Dedifferentiated amniotic fluid mesenchymal stem cell (primary cell): ENCODE measurements around the gene GCNT1.
"Not testable (repeated sequence)": the region's sequence is repeated elsewhere in the genome, so short reads cannot be mapped to it uniquely, and the experiment has no call there.

Experiments used
- DNase-seq: peaks from one replicate; pipeline ENCODE4 v3.0.0-alpha.2; 2016; ENCODE audit errors: extremely low spot score

Gene GCNT1

DNA sequence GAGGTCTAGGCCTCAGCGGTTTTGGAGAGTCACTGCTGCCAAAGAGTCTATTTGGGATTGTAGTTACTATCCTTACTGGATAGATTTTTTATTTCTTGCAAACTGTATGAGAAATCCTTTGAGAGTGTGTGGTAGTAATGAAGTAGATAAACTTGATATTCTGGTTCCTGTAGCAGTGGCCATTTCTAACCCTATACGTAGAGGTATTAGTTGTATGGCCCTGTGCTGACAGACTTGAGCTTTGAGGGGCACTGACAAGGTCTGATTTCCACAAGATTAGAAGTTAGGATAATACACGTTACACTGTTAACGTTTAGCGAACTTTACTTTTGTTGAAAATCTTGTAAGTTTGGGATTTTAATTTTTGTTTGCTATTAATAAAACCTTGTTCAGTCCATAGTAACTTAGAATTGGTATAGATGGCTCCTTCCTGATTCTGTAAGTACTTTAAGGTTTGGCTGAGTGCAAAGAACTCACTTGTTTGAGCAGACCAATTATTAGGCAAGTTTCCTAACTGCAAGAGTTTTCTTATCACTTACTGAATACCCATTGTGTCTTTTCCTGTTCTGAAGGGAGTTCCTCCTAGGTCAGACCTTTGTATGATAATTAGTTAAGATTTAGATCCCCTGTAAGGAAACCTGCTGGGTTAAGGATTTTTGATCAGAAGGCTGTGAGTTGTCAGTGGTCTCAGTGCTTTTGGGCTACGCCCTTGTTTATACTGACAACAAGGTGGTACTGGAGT is 31.4 kb downstream of the GCNT1 start:
- DNase-seq, result no peak

DNA sequence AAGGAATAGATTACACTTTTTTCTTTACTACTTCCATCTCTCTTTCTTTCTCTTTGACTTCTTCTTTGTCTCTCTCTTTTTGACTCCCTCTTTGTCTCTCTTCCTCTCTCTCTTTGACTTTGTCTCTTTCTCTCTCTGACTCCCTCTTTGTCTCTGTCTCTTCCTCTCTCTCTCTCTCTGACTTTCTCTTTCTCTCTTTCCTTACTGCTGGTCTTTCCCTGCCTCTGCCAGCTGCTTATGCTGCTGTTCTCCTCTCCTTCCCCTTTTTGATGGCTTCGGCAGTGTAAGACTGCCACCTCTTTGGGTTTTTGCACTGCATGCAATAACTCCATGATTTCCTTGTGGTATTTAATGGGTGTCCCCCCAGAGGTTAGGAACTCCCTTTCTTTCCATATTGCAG is 32.1 kb downstream of the GCNT1 start:
- not testable (repeated sequence) for DNase-seq

DNA sequence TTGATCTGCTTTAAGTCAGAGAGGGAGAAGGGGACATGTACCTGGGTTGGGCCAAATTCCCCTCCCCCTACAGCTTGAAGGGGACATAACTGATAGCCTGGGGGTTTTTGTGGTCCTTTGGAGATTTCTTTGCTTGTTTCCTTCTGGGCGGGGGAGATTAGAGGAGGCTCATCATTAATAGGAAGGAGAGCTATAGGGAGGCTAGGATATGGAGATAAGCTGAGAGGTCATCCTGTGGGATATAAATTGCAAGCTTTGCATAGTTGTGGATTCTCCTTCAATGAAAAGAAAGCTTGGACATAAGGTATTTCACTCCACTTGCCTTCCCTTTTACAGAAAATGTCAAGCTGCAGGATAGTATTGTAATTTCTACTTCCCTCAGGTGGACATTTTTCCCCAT is 34.5 kb downstream of the GCNT1 start:
- DNase-seq, result not testable (repeated sequence)

DNA sequence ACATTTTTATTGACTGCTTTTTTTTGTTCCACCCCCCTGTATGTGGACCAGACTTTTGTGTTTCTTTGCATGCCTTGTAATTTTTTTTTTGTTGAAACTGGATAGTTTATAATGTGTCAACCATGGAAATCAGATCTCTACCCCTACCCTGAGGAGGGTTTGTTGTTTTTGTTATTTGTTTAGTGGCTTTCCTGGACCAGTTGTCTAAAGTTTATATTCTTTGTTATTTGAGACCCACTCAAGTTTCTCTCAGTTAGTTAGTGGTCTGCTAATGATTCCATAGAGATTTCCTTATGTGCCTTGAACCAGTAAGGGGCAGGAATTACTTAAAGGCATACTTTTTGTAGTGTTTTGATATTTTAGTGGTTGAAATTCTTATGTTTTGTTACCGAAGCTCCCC is 41.1 kb downstream of the GCNT1 start:
- DNase-seq, result no peak

DNA sequence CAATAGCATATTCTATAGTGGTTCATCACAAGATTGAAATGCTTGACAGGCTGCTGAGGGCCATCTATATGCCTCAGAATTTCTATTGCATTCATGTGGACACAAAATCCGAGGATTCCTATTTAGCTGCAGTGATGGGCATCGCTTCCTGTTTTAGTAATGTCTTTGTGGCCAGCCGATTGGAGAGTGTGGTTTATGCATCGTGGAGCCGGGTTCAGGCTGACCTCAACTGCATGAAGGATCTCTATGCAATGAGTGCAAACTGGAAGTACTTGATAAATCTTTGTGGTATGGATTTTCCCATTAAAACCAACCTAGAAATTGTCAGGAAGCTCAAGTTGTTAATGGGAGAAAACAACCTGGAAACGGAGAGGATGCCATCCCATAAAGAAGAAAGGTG is 43.8 kb downstream of the GCNT1 start:
- DNase-seq, result no peak

DNA sequence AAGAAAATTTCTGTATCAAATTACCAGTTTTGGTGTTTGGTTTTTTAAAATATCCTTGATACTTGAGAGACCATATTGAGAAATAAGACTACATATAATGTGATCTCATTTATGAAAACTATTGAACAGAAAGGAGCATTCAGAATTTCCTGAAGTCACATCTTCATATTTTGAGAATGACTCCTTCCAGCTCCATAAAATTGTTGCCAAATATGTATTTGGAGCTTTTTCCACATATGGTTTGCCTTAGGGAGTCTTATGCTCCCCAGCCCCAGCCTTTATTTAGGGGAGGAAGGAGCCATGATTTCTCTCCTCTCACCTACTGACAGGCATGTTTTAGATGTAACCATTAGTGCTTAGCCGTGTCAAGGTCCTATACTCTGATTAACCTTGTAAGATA is 51.1 kb downstream of the GCNT1 start:
- peak; percentile 77 for DNase-seq

DNA sequence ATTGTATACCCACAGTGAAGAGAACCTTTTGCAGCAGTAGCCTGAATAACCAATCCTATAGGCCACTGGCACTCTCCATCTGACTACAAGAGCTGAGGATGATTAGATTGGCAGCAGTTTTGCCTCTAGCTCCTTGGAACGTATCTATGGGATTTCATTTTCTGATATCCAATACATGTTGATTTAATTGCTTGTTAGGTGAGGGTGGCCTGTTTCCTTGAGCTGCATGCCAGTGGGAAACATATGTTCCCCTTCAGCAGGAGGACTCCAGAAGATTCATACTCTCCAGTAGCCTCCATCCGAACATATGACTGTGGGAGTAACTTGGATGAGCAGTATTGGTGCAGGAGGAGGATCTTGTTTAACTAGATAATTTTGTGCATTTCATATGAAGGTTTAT is 51.5 kb downstream of the GCNT1 start:
- no peak for DNase-seq

DNA sequence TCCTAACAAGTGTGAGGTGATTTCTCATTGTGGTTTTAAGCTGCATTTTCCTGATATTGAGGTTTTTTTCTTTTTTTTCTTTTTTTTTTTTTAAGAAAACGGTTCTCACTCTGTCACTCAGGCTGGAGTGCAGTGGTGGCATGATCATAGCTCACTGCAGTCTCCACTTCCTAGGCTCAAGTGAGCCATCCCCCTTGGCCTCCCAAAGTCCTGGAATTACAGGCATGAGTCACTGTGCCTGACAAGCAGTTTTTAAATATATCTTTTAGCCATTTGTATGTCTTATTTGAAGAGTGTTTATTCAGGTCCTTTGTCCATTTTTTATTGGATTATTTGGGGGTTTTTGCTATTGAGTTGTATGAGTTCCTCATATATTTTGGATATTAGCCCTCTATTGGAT is 53.8 kb downstream of the GCNT1 start:
- peak; percentile 24 for DNase-seq

DNA sequence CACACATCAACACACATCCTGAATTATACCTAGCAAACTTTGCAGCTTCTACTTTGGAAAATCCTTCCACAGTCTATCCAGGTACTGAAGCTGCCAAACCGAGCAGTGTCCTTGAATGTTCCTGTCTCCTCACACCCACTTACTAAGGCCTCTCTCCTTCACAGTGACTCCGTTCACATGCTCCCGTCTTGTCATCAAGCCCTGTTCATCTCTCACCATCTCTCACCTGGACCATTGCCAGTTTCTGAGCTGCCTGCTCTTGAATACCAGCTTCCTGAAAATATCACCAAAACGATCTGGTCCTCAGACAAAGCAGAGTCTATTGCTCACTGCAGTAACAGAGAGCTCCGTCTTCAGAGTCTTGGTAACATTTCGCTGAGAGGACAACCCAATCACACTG is 57.4 kb downstream of the GCNT1 start:
- no peak for DNase-seq

DNA sequence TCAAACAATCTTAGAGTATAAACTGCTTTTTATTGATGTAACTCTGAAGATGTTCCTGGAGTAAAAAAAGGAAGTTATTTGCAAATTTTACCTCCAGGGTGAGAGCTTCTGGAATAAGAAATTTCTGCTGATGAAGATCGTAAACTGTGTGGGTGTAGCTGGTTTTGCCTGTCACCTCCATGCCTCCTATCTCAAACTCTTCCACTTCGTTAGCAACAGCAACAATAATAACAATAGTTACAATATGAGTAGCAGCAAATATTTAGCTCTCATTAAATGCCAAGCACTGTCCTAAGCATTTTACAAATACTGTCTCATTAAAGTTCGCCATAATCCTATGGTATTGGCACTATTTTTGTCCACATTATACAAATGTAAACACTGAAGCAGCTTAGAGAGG is 57.9 kb downstream of the GCNT1 start:
- DNase-seq, result no peak

DNA sequence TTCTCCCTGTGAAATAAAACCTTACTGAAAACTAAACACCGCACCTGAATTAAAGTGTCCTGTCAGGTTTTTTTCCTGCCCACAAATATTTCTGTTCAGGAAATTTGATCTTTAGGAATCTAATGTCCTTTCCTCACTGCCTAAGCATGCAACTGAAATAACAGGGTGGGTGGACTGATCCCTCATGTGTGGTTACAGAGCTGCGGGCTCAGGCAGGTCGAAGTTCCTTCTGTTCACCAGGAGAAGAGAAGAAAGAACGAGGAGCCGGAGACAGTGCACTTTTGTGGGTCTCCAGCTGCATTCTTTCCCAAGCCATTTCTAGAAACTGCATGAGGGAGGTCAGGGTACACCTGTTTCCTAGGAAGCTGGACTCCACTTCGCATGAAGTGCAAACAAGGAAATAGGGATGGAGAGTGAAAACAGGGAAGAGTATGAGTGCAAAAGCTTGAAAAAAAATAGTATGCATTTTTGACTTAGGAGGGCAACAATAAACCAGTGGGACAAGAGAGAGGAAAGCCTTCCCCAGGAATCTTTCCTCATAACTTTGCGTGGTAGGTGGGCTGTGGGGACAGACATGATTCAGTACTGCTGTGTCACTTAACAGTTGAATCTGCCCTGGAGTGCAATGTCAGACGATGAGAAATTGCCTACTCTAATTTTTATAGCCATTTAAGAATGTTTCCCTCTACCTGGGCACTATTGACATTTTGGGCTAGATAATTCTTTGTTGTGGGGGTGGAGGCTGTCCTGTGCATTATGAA is 60.3 kb downstream of the GCNT1 start:
- DNase-seq, result no peak

DNA sequence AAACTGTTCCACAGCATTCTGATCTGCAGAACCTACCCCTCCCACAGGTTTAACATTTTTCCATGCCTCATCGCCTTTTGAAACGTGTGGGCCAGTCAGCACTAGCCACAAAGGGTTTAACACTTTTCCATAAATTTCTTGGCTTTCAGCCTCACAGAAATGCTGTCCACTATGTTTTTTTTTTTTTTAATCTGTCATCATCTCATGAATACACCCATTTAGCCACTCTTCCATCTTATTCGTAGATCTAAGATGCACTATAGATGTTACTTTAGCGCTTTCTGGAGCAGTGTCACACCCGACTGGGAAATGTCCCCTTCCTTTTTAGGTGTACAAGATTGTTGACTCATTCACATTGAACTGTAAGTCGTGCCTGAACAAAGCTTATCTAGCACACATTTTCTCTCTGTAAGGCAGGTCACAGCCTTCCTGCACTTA is 62.3 kb downstream of the GCNT1 start:
- no peak for DNase-seq

DNA sequence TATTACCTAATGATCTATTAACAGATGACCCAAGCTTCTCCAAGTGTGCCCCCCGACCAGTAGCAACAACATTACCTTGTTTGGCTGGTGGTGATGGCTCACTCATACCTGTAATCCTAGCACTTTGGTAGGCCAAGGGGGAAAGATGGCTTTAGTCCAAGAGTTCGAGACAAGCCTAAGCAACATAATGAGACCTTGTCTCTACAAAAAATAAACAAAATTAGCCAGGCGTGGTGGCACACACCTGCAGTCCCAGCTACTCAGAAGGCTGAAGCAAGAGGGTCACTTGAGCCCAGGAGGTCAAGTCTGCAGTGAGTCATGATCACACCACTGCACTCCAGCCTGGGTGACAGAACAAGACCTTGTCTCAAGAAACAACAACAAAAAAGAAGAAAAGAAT is 62.9 kb downstream of the GCNT1 start:
- DNase-seq, result no peak

DNA sequence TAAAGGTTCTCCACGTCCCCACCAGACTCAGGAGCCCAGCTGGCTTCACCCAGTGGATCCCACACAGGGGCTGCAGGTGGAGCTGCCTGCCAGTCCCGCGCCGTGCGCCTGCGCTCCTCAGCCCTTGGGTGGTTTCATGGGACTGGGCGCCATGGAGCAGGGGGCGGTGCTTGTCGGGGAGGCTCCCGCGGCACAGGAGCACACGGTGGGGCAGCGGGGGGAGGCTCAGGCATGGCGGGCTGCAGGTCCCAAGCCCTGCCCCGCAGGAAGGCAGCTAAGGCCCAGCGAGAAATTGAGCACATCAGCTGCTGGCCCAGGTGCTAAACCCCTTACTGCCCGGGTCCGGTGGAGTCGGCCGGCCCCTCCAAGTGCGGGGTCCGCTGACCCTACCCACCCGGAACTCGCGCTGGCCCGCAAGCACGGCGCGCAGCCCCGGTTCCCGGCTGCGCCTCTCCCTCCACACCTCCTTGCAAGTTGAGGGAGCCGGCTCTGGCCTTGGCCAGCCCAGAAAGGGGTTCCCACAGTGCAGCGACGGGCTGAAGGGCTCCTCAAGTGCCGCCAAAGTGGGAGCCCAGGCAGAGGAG is 64.7 kb downstream of the GCNT1 start:
- not testable (repeated sequence) for DNase-seq

DNA sequence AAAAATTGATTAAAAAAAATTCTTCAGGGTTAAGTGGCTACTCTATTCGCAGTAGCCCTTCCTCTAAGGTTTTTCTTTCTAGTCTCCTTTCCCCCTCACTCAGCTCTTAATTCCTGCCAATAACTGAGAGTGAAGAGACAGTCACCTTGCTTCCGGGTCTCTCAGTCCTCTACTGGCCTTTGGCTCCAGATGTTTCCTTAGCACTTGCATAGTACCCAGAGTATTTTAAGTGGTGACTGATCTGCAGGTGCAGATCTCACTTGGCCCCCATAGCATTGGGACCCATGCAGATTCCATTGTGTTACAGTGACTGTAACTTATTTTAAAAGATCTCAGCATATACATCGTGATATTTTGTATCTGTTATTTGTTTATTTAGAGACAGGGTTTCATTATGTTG is 66.2 kb downstream of the GCNT1 start:
- no peak for DNase-seq

DNA sequence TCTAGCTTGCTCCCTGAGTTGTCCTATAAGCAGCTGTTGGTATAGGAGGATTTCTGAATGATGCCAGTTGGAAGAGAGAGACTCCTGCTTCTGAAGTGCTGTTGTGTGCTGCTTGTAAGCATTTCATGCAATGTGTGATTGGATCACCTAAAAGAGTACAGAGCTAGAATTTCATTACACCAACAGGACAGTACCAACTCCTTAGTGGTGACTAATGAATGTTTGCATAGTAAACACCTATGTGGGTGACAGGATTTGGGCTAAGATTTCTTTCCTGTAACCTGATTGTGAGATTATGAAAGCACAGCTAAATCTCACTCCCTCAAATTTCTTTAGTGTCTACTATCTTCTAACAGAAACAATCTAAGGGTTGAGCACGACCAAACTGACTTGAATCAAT is 67.0 kb downstream of the GCNT1 start:
- no peak for DNase-seq

DNA sequence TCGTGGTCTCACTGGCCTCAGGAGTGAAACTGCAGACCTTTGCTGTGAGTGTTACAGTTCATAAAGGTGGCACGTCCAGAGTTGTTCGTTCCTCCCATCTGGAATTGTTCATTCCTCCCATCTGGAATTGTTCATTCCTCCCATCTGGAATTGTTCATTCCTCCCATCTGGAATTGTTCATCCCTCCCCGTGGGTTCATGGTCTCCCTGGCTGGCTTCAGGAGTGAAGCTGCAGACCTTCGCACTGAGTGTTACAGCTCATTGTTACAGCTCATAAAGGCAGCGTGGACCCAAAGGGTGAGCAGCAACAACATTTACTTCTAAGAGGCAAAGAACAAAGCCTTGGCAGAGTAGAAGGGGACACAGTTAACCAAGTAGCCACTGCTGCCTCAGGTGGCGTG is 69.1 kb downstream of the GCNT1 start:
- DNase-seq, result no peak

DNA sequence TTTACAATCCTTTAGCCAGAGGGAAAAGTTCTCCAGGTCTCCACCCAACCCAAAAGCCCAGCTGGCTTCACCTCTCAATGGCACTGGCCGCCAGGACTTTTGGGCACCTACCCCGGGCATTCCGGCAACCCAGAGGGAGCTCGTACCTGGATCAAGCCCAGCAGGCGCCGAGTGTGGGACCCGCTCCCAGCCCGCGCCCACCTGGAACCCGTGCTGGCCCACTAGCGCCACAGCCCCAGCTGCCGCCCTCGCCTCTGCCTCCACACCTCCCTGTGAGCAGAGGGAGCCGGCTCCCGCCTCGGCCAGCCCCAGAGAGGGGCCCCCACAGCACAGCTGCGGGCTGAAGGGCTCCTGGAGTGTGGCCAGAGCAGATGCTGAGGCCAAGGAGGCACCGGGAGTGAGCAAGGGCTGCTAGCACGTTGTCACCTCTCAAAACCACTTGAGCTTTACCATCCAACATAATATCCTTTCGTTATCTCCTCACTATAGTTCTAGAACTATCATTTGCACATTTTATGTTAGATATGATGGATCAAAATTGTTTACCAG is 69.7 kb downstream of the GCNT1 start:
- DNase-seq, result no peak

DNA sequence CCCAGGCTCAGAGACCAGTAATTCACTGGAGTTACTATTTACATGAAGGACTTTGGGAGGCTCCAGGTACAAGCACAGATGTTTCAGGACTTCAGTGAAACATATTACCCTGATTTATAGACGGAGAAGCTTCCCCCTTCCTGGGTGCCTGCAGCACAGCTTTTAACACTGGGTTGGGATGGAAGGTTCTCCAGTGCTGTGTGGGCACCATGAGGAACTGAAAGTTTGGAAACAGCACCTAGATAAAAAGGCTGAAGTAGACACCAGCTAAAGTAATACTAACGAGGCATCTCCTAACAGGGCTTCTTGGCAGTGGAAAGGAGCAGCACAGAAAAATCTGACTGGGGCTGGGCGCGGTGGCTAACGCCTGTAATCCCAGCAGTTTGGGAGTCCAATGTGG is 70.7 kb downstream of the GCNT1 start:
- DNase-seq, result no peak

DNA sequence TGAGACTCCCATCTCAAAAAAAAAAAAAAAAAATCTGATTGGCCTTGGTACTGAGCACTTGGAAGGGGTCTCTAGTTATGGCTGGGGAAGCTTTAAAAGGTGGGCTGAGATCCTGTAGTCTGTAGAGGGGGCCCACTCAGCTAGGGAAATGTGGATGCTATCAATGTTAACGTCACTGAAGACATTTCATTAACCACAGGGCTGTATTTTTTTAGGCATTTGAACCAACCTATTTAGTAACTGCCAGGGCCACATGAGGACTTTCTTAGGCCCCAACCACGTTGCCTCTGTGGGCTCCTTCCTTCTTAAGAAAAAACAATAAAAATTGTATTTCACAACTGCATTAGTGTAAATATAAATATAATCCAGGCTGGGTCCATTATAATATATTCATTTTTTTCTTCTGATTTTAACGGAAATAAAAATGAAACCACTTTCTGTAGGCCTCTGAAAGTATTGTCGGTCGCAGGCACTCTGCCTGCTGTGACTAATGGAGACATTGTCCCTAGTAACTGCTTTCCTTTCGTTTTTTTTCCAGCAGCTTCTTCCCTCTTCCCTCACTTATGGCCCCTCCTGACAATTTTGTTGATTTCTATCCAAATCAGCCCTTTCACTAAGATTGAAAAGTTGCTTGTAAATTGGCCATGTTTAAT is 71.6 kb downstream of the GCNT1 start:
- no peak for DNase-seq

DNA sequence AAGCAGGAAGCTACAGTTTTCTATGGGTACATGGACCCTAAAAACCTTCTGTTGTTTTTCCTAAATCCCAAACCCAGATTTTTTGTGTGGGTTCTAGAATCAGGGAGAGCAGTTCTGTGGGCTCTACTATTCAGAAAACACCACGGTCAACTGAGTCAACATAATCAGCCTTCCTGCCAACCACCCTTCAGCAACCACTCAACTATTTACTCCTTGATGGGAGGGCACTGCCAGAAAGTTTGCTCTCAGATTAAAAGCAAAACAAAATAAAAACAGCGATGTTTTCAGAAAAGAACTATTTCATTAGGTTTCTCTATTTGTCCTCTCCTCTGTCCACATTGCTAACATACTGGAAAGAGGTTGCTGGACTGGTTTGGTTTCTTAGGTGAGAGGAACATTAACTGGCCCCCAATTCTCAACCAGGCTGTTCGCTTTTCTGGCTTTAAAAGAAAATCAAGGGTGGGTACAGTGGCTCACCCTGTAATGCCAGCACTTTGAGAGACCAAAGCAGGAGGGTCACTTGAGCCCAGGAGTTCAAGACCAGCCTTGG is 72.3 kb downstream of the GCNT1 start:
- no peak for DNase-seq

DNA sequence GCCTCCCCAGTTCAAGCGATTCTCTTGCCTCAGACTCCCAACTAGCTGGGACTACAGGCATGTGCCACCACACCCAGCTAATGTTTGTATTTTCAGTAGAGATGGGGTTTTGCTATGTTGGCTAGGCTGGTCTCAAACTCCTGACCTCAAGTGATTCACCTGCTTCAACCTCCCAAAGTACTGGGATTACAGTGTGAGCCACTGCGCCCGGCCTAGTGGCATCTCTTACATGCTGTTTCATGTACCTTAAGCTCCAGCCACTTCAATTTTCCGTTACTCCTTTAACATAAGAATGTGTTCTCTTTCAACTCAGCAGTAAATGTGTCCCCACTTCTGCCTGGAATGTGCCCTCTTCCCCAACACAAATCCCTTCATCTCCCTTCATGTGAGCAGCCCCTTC is 73.9 kb downstream of the GCNT1 start:
- not testable (repeated sequence) for DNase-seq
